GM21447 (cell line): ENCODE measurements around the gene VDAC1.
A peak's percentile ranks its signal among the peaks of the same experiment; 100 is the strongest.

Experiments
- ATAC-seq: cut with Tn5 transposase; IDR thresholded peaks from one replicate; pipeline ENCODE4 v1.9.1; 2021; ENCODE audit not compliant: unreplicated experiment

VDAC1 gene

DNA sequence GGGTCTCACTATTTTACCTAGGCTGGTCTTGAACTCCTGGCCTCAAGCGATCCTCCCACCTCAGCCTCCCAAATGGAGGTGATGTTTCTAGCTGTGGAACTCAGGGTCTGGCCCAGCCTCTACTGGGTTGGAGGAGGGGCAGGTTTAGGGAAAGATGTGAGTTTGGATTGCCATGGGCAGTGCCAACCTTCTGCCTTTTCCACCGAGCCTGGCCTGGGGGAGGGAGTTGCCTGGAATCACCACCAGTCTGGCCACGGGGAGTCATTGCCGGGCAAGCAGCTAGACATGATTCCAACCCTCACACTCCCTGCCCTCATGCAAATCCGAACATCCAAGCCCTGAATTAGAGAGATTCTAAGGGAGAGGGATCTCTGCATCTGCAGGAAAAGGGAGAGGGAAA, 21.0 kb upstream of the VDAC1 start:
- no peak for ATAC-seq

DNA sequence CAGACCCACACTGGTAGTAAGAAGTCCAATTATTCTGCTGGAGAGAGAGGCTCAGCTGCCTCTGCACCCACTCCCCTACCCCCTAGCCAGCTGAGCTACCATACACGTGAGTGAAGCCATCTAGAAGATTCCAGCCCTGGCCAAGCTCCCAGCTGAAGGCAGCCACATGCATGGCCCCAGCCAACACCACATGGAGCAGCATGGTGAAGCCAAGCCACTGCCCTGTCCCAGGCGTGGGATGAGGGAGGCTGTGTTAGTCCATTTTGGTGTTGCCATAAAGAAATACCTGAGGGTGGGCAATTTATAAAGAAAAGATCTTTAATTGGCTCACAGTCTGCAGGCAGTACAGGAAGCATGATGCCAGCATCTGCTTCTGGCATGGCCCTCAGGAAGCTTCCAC, 20.0 kb upstream of the VDAC1 start:
- ATAC-seq = no peak

DNA sequence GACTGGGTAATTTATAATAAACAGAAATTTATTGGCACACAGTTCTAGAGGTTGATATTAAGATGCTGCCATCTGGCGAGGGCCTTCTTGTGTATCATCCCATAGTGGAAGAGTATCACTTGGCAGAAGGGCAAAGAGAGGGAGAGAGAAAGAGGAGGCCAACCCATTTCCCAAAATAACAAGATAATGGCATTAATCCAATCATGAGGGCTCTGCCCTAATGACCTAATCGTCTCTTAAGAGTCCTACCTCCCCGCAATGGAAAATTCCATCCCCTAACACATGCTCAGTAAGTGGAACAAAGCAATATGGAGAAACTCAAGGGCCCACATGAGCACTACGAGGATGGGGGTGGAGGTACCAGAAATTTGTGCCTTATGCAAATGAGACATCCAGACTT, 17.6 kb upstream of the VDAC1 start:
- ATAC-seq = no peak

DNA sequence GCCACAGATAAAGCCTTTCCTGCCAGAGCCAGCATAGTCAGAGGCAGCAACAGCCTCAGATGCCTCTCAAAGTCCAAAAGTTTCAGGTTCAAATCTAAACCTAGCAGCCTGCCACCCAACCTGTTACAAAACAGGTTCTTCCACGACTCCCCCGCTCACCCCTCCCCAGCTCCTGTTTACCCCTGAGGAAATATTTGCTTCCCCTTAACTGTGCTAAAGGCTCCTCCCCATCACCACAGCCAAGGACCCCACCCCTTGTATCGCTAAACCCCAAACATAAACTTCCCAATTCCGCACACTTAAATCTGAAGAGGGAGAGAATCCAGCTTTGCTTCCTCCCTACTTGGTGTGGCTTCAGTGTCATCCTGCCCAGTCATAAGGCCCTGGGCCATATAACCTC, 15.4 kb upstream of the VDAC1 start:
- no peak for ATAC-seq

DNA sequence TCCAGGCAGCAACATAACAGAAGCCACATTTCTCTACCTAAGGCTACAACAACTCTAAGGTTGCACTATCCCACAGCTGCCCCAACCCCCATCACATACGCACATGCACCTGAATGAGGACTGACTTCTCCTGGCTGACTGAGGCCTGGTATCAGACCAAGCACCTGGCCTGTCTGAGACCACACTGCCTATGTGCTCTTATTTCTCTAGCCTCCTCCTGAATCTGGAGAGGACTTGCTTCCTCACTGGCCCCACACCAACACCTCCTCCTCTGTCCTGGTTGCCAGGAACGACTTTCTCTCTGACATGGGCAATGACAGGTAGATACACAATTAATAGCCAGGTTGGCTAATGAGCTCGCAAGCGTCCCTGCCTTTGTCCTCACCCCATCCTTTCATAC, 14.9 kb upstream of the VDAC1 start:
- no peak for ATAC-seq

DNA sequence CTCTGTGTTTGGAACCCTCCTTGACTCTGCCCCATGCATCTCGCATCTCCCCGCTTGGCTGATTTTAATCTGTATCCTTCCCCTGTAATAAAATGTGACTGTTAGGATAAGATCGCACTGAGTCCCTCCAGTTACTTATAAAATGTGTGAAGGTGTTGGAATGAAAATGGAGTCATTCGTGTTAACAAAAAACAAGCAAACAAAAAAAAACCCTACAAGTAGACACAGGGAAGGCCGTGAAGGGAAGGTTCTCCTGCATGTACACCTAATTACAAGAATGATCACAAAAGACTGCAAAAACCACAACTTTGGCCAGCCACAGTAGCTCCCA, 14.2 kb upstream of the VDAC1 start:
- ATAC-seq = no peak

DNA sequence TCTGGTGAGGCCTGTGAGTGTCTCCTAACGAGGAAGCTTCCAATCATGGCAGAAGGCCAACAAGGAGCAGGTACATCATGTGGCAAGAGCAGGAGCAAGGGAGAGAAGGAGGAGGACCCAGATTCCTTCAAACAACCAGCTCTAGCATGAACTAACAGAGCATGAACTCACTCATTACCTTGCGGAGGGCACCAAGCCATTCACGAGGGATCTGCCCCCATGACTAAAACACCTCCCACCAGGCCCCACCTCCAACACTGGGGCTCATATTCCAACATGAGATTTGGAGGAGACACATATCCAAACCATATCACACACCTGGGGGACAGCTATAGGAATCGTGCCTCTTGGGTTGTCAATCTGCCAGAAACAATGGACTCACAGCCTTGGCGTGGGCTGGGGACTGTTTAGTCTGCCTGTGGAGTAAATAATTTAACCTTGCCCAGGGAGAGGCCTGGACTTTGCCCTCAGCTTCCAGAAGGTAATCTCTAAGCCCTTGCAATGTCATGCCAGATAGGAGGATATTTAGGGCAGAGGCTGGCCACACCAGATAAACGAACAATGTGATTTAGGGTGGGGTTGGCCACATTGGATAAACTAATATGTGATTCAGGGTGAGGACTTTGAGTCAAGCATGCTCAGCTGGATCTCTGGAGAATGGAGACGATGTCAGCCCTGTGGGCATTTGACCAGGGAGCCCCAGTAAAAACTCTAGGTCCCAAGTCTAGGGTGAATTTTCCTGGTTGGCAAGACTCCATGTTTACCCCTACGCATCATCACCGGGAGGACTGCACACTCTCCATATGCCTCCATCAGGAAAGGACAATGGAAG, 13.6 kb upstream of the VDAC1 start:
- ATAC-seq = no peak

DNA sequence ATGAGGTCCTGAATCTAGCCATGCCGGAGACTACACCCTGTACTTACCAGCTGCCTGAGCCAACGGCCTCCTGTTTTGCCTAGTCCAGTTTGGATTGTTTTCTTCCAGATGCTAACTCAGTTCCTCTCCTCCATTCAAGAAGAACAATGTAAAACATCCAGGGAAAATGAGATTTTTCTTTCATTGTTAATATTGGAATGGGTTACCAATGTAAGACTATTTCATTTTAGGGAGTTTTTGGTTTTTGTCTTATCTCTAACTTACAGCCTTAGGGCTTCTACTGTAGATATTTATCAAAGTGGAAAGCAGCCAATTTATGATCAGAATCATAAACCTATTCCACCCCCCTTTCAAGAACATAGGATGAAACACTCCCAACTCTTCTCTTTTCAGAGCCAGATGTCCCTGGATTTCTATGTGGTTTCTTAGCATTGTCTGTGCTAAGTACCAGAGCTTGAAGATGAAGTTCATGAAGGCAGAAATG, 3.5 kb upstream of the VDAC1 start:
- no peak for ATAC-seq

DNA sequence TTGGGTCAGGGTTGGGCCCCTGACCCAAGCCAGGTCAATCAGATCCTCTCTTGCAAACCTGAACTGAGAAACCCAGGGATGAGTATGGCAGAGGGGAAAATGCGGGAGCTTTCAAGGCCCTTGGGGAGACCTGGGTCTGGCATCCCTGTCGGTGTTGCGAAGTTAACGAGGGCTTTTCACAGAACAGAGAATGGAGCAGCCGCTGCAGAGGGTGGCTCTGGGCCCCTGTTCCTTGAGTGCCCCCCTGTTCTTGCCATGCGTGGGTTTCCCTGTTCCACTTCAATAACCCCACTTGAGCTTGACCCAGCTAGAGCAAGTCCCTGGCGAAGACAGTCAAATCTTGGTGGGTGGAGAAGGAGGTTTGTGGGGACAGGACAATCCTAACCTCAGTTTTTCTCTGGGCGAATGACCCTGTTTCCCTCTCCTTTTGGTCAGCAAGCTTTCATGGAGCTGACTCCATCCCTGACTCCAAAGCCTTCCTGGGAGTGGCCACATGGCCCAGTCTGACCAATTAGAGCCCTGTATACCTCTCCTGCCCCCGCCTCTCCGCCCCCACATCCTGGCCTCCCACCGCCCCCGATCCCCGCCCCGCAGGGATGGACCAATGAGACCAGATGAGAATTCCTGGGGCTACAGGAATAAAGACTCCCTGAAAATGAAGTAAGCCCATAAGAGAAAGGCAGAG, 2.9 kb upstream of the VDAC1 start:
- no peak for ATAC-seq

DNA sequence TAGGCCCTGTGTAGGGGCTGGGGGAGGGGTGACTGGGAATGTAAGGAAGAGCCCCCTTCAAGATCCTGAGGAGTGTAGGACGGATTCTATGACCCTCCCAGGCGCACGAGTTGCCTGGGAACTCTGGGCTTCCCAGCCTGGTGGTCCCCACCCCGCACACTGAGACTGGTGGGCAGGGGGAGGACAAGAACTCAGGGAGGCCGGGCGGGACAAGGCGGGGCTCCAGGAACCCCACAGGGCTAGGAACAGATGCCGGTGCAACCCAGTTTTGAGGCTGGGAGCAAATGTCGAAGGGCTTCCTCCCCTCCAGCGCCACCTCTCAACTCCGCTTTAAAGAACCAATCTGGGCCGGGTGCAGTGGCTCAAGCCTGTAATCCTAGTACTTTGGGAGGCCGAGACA, 1.3 kb upstream of the VDAC1 start:
- ATAC-seq = no peak

DNA sequence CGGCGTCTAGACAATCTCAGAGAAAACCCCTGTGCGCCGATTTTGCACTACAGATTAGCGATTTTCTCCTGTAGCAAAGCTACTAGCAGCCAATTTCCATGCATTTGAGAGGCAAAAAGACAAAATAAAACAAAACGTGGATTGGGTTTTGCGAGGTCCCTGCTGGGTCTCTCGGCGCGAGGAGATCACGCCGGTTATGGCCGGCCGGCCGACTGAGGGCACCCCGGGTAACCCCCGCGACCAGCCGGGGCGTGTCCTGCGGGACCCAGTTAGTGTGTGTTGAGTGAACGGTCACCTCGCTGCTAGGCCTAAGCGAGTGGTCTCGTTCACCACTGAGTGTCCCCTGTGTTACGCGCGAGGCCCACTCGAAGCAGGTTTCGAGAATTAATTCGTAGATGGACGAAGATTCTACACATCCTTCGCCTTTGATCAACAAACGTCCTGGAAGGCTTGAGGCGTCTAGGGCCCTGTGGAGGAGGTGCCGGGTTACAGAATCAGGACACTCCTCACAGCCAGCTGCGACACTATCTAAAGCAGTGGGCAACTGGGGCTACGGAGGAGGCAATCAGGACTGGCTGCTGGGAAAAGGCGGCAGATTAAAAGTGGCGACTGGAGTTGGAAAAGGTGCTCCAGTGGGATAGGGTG, 764 bp upstream of the VDAC1 start:
- ATAC-seq = peak; percentile 16

DNA sequence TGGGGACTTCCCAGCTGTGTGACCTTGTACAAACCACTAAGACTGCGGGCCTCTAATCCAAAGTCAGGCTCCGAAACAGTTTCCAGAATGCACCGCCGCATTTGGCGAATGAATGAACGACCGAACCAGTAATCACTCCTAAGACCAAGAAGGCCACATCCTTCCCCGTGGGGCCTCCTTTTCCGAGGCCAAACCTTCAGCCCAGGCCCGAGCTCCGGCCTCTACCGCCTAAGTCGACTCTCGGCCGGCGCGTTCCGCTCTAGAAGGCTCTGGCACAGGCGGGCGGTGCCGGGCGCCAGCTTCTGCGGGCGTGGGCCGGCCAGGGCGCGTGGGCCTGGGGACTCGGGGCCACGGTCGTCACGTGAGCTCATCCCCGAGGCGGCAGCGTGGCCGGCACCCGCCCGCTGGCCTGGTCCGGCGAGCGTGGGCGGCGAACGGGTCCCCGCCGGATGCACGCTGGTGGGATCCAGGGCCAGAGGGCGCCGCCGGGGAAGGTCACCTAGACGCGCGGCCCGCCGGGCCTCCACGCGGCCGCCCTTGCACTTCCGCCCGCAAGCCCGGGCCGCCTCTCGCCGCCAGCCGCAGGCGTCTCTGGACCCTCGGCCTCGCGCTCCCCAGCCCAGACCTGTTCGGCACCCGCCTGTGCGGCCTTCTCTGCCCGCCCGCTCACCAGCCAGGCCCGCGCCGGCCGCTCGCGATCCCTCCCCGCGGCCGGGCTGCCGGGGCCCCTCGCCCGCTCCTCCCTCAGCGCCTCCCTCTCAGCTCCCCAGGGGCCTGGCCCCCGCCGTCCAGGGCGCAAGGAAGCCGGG, 754 bp downstream of the VDAC1 start:
- peak; percentile 34 for ATAC-seq

DNA sequence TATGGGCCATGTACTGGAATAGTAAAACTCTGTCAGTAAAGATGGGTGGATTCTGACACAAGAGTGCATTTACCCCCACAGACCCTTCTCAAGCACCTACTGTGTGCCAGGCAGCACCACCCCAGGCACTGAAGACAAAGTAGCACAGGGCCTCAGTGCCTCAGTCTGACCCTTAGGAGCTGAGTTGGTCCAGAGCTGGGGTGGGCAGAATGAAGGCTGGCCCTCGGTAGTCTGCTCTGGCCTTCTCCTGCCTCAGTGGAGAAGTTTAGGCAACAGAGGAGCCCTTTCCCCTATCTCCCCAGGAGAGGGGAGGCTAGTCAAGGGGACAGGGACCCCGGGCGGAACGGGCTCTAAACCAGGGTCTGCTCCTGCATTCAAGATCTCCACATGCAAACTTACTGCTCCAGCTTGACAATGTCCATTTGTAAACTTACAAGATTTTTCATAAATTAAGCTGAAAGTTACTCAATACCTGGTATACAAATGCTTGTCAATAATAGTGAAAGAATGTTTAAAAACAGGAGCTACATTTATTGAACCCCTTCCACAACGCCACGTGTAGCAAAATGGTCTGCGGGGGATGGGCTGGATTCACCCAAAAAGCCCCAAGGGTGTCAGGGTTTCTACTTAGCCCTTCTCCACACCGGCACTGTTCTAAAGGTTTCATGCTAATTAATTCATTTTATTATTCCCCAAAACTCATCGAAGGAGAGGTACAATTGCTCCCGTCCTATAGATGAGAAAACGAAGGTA, 1.5 kb downstream of the VDAC1 start:
- no peak for ATAC-seq

DNA sequence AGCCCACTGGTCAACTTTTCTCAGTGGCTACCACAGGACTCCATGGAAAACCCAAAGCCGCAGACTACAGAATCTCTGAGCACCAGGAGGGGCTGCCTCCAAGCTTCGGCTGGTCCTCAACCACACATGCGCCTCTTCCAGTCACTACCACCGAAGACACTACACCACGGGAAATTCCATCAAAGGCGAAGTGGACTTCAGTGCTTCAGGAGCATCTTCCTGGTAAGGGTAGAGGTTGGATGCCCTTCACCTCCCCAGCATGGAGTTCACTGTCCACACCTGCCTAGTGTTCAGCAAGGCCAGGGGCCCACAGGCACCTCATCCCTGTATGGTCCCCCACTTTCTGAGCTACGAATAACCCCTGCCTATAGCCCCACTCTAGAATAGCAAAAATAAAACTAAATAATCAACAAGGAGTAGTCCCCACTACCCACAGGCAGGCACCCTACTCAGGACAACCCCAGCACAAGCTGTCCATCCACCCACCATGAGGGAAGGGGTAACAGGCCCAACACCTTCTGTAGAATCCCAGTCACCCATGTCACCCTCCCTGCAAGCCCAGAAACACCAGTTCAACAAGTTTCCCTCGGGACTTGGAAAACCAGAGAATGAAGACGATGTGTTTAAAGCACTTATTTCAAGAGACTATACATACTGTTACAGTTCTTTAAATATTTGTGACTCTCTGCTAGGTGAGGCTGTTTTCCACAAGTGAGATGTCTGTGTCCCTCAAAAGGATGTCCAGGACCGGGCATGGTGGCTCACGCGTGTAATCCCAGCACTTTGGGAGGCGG, 2.6 kb downstream of the VDAC1 start:
- no peak for ATAC-seq

DNA sequence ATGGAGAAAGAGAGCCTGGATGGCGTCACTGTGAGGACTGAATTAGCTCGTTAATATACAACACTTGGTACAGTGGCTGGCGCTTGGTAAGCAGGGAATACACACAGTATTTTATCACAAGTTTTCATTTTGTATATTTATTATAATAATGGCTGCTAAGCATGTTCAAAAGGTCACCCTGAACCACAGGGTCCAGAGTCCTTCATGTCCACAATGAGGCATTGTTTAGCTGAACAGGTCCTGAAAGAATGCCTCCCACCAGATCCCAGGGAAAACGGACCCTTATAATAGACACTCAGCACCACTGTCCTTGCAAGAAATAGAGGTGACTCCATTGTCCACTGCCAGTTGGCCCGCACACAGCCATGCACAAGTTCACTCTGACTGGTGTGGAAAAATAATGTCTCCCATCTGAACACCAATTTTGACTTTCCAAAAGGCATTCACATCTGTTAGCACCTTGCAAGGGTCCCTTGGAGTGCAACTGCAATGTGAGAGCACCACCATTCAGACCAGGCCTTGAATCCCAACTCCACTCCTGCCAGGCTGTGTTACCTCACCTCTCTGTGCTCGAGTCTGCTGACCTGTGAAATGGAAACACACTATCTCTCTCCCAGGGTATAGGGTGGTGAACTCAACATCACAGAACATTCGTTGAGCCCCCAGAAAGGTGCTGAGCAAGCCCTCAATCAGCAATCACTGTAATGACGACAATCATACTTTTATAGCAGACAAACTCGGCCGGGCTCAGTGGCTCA, 3.9 kb downstream of the VDAC1 start:
- ATAC-seq = no peak

DNA sequence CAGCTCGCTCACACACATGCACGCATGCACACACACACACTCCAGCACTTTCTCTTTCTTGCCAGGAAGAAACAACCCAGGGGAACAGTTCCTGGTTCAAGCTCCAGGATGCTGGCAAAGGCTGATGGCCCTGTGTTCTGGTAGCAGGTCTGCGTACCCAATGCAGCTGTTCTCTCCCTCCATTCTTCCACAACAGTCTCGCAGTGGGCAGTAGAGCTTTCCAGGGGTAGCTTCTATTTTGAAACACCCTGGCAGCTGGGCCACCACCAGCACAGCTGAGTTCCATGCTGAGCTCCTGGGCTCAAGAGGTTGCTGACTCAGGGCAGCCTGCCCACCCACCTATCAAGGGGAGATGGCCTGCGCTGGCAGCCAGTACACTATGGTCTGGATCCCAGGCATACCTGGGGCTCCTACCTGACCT, 4.7 kb downstream of the VDAC1 start:
- no peak for ATAC-seq

DNA sequence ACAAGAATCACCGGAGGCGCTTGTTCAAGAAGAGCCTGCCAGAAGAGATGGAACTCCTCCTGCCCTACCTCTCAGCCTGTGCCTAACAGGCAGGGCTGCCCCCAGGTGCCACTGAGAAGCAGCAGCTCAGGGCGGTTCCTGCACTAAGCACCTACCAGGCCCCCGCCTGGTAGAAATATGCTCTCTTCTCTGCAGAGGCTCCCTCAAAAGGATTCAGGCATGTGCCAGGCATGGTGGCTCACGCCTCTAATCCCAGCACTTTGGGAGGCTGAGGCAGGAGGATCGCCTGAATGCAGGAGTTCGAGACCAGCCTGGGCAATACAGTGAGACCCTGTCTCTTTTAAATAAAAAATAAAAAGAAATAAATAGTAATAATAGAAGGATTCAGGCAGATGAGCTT, 6.0 kb downstream of the VDAC1 start:
- no peak for ATAC-seq

DNA sequence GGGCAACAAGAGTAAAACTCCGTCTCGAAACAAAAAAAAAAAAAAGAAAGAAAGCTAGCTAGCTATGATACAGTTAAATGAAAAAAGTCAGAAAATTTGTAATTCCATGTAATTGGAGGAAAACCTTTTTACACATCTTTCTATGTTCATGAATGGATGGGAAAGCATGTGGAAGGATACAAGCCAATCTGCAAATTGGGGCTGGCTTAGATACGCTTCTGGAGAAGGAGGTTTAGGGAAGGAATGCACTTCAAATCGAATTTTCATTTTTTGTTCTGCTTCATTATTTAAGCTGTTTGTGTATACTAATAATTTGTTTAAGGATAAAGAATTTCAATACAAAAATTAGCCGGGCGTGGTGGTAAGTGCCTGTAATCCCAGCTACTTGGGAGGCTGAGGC, 6.7 kb downstream of the VDAC1 start:
- no peak for ATAC-seq

DNA sequence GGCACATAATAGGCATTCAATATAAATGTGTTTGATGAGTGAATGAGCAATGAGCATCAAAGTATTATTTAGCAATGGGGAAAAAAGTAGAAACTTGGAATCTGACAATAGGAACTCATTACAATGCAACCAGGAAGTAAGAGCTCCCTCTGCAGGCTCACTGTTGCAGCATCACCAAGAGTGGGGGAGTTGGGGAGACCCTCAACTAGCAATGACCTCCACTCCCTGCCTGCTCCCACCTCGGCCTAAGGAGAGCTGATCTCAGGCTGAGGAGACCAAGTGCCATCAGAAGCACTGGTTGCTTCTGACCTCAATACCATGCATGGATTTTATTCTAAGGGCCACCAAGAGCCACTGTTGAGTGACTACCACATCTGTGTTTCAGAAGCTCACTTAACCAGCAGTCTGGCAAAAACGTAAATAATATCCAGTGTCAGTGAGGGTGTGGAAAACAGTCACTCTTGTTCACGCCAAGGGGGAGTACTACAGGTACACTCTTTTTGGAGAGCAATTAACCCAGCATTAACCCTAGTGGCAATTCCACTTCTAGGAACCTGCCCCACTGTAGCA, 8.0 kb downstream of the VDAC1 start:
- ATAC-seq = no peak
